H1 (cell line): Measurements from ENCODE around the gene VGLL3. TPM values are rescaled to one million over a fixed set of nuclear protein-coding genes. Genes with fewer than 3 reads are reported as not detected.

Source experiments
- CTCF ChIA-PET: fragments of 300-600 bp; sonication (Branson Sonifier 250); formaldehyde crosslinking; loops from one replicate; lab custom pipeline; 2021; ENCODE audit not compliant: partially characterized antibody; lab: Charles Lee
- POLR2A ChIA-PET: fragments of 300-600 bp; sonication (Branson Sonifier 250); formaldehyde crosslinking; loops from one replicate; lab custom pipeline; 2021; ENCODE audit warnings: inconsistent platforms; ENCODE audit not compliant: partially characterized antibody; lab: Charles Lee
- DNase-seq, 2 experiments: peaks; one replicate each; pipeline versions ENCODE4 v3.0.0 to v3.0.0-alpha.2; 2010 to 2022; ENCODE audit warnings: low spot score in 2 of 2, low read depth in 1 of 2, mixed read lengths in 1 of 2
- FAIRE-seq: peaks from 2 replicates; lab custom pipeline; 2011; peaks lifted over from hg19 to GRCh38; lab: Jason Lieb, UNC
- H2AFZ ChIP-seq: 2 replicates; pipeline ENCODE4 v1.8.1; 2012; ENCODE audit warnings: low read length, inconsistent platforms
- H2AK5ac ChIP-seq: 2 replicates; pipeline ENCODE4 v1.6.1; 2013; ENCODE audit warnings: low read depth, low read length
- H2BK120ac ChIP-seq: replicated peaks from 2 replicates; pipeline ENCODE3; 2013; ENCODE audit warnings: low read depth, low read length, inconsistent platforms
- H2BK12ac ChIP-seq: 2 replicates; pipeline ENCODE4 v1.6.1; 2013; ENCODE audit warnings: low read depth, low read length
- H2BK15ac ChIP-seq: 2 replicates; pipeline ENCODE4 v1.6.1; 2013; ENCODE audit warnings: low read length
- H2BK20ac ChIP-seq: 2 replicates; pipeline ENCODE4 v1.6.1; 2013; ENCODE audit warnings: low read length
- H2BK5ac ChIP-seq: 2 replicates; pipeline ENCODE4 v1.6.1; 2013; ENCODE audit warnings: low read depth, low read length
- H3K14ac ChIP-seq: 2 replicates; pipeline ENCODE4 v1.6.1; 2013; ENCODE audit warnings: inconsistent platforms; ENCODE audit not compliant: insufficient read length
- H3K18ac ChIP-seq: 2 replicates; pipeline ENCODE4 v1.6.1; 2013; ENCODE audit warnings: low read length; ENCODE audit errors: extremely low read depth
- H3K23ac ChIP-seq: 2 replicates; pipeline ENCODE4 v1.6.1; 2013; ENCODE audit warnings: inconsistent platforms; ENCODE audit not compliant: insufficient read length
- H3K23me2 ChIP-seq: 2 replicates; pipeline ENCODE4 v1.6.1; 2013; ENCODE audit warnings: low read depth, low read length
- H3K27ac ChIP-seq: 2 replicates; pipeline ENCODE4 v1.6.1; 2011; ENCODE audit warnings: low read depth, low read length, inconsistent platforms
- H3K27me3 ChIP-seq, 4 experiments: replicated peaks in 1 of 4; 1 replicate in 1 of 4; 2 replicates in 3 of 4; pipeline versions ENCODE4 v1.6.1 to v1.8.1; 2011 to 2013; ENCODE audit warnings: low read length in 3 of 4, mild to moderate bottlenecking in 3 of 4, inconsistent platforms in 2 of 4, mixed read lengths in 2 of 4, moderate library complexity in 1 of 4; ENCODE audit not compliant: control insufficient read depth in 3 of 4, insufficient read depth in 3 of 4; ENCODE audit errors: extremely low read depth in 1 of 4
- H3K36me3 ChIP-seq, 4 experiments: 2 replicates each; pipeline versions ENCODE4 v1.6.1 to v1.8.1; 2011 to 2013; ENCODE audit warnings: mild to moderate bottlenecking in 4 of 4, low read length in 3 of 4, moderate library complexity in 2 of 4, control low read depth in 1 of 4, inconsistent platforms in 1 of 4; ENCODE audit not compliant: insufficient read depth in 4 of 4, control insufficient read depth in 2 of 4
- H3K4ac ChIP-seq: replicated peaks from 2 replicates; pipeline ENCODE3; 2013; ENCODE audit warnings: low read length, low read depth, mixed read lengths, inconsistent platforms; ENCODE audit not compliant: insufficient read length
- H3K4me1 ChIP-seq, 4 experiments: replicated peaks in 1 of 4; 1 replicate in 1 of 4; 2 replicates in 3 of 4; pipeline versions ENCODE4 v1.6.1 to v1.8.1; 2011 to 2013; ENCODE audit warnings: low read length in 3 of 4, inconsistent platforms in 2 of 4, mixed read lengths in 1 of 4; ENCODE audit not compliant: insufficient read depth in 4 of 4, control insufficient read depth in 3 of 4
- H3K4me2 ChIP-seq, 2 experiments: 2 replicates each; pipeline versions ENCODE4 v1.6.1 to v1.8.1; 2011 to 2013; ENCODE audit warnings: low read depth in 2 of 2, low read length in 2 of 2, control low read depth in 1 of 2, inconsistent platforms in 1 of 2, mild to moderate bottlenecking in 1 of 2; ENCODE audit not compliant: insufficient read depth in 1 of 2
- H3K4me3 ChIP-seq, 4 experiments: fragments of 200-600, 300-600 bp in 1 of 4; sonication (generic), shearing (Covaris generic), sonication (Bioruptor Twin) in 1 of 4; 2 replicates each; pipeline versions ENCODE4 v1.5.1 to v1.8.1; 2011 to 2016; ENCODE audit warnings: low read length in 4 of 4, low read depth in 3 of 4, control low read depth in 2 of 4, inconsistent platforms in 2 of 4, mild to moderate bottlenecking in 2 of 4, mixed read lengths in 1 of 4, moderate library complexity in 1 of 4; ENCODE audit not compliant: insufficient read depth in 2 of 4; ENCODE audit errors: extremely low read depth in 1 of 4
- H3K56ac ChIP-seq: replicated peaks from 2 replicates; pipeline ENCODE3; 2013; ENCODE audit warnings: low read depth, mild to moderate bottlenecking, mixed read lengths, low read length, inconsistent platforms; ENCODE audit not compliant: insufficient read length
- H3K79me1 ChIP-seq: 2 replicates; pipeline ENCODE4 v1.6.1; 2013; ENCODE audit warnings: low read depth, low read length, control low read depth
- H3K79me2 ChIP-seq, 2 experiments: 2 replicates each; pipeline versions ENCODE4 v1.6.1 to v1.8.1; 2012 to 2013; ENCODE audit warnings: low read length in 2 of 2, mild to moderate bottlenecking in 2 of 2, inconsistent platforms in 1 of 2; ENCODE audit not compliant: insufficient read depth in 2 of 2, control insufficient read depth in 1 of 2
- H3K9ac ChIP-seq, 4 experiments: replicated peaks in 1 of 4; 1 replicate in 1 of 4; 2 replicates in 3 of 4; pipeline versions ENCODE4 v1.6.1 to v1.8.1; 2011 to 2013; ENCODE audit warnings: low read depth in 3 of 4, low read length in 3 of 4, control low read depth in 2 of 4, mild to moderate bottlenecking in 2 of 4, moderate library complexity in 2 of 4, inconsistent platforms in 1 of 4; ENCODE audit errors: extremely low read depth in 1 of 4
- H3K9me3 ChIP-seq, 2 experiments: 2 replicates each; pipeline versions ENCODE4 v1.6.1 to v1.8.1; 2012 to 2013; ENCODE audit warnings: mild to moderate bottlenecking in 2 of 2, moderate library complexity in 2 of 2, control low read depth in 1 of 2, inconsistent platforms in 1 of 2, low read depth in 1 of 2, low read length in 1 of 2, mixed read lengths in 1 of 2; ENCODE audit not compliant: insufficient read depth in 2 of 2
- H4K20me1 ChIP-seq, 2 experiments: replicated peaks in 1 of 2; 2 replicates each; pipeline versions ENCODE3 to v1.8.1; 2011 to 2013; ENCODE audit warnings: inconsistent platforms in 2 of 2, low read length in 2 of 2, mild to moderate bottlenecking in 1 of 2; ENCODE audit not compliant: insufficient read depth in 2 of 2, control insufficient read depth in 1 of 2
- H4K5ac ChIP-seq: 2 replicates; pipeline ENCODE4 v1.6.1; 2013; ENCODE audit warnings: low read length, low read depth, mixed read lengths, inconsistent platforms; ENCODE audit not compliant: insufficient read length
- H4K8ac ChIP-seq: 2 replicates; pipeline ENCODE4 v1.8.0; 2013; ENCODE audit warnings: mild to moderate bottlenecking, moderate library complexity, low read length, inconsistent platforms; ENCODE audit not compliant: insufficient read depth; ENCODE audit errors: extremely low read depth
- H4K91ac ChIP-seq: replicated peaks from 2 replicates; pipeline ENCODE3; 2013; ENCODE audit warnings: low read length, mixed read lengths, inconsistent platforms; ENCODE audit not compliant: insufficient read length
- CEBPB ChIP-seq: IDR thresholded peaks from 2 replicates; pipeline ENCODE4 v1.6.1; 2012; ENCODE audit warnings: low read depth, low read length
- JUN ChIP-seq: IDR thresholded peaks from 2 replicates; pipeline ENCODE4 v1.6.1; 2011; ENCODE audit warnings: low read depth, mild to moderate bottlenecking, improper control_type of control experiment, low read length
- JUND ChIP-seq: IDR thresholded peaks from 2 replicates; pipeline ENCODE4 v1.6.1; 2011; ENCODE audit warnings: mild to moderate bottlenecking, improper control_type of control experiment, low read length
- POU5F1 ChIP-seq: IDR thresholded peaks from 2 replicates; pipeline ENCODE4 v1.6.1; 2011; ENCODE audit warnings: low read depth, mild to moderate bottlenecking, low read length, moderate library complexity
- RXRA ChIP-seq: IDR thresholded peaks from 2 replicates; pipeline ENCODE4 v1.6.1; 2011; ENCODE audit warnings: low read depth, mild to moderate bottlenecking, low read length, moderate library complexity; ENCODE audit not compliant: insufficient read depth
- ZNF274 ChIP-seq: IDR thresholded peaks from 2 replicates; pipeline ENCODE4 v1.7.0; 2012; ENCODE audit warnings: low read length, borderline replicate concordance; ENCODE audit errors: extremely low read depth
- WGBS, 2 experiments: shearing (Covaris generic) in 1 of 2; methylation state at CpG; one replicate each; pipeline versions ENCODE4 v1.1.6 to v1.1.7; 2013 to 2015; ENCODE audit warnings: low lambda C conversion rate in 2 of 2, mixed read lengths in 2 of 2, inconsistent platforms in 1 of 2, low coverage in 1 of 2, missing lambda C conversion rate in 1 of 2; ENCODE audit not compliant: insufficient replicate concordance in 2 of 2, insufficient coverage in 1 of 2, insufficient read length in 1 of 2; ENCODE audit errors: extremely low coverage in 1 of 2, missing lambda C conversion rate in 1 of 2; 5-methylcytosine and 5-hydroxymethylcytosine counted together
- polyA plus RNA-seq, 7 experiments: library from polyadenylated mRNA; depleted of rRNA in 3 of 7; stranded (reverse) in 5 of 7; unstranded in 2 of 7; fragments of >200 nt in 5 of 7; fragments of 200-250 nt in 2 of 7; gene quantifications; 1 replicate in 5 of 7; 2 replicates in 1 of 7; 4 replicates in 1 of 7; pipeline versions ENCODE4 v1.2.1 to v1.2.3, GENCODE V29; 2011 to 2013; ENCODE audit warnings: missing spikeins in 2 of 7, mixed read lengths in 2 of 7
- total RNA-seq: library from RNA; stranded (reverse); fragmentation: NEBNext Ultra II Directional; extraction: Animal tissue kit (Norgen Biotek cat#: 25700); gene quantifications from 2 replicates; pipeline ENCODE4 v1.2.1, GENCODE V29; 2021

VGLL3 gene
- total and polyA plus RNA-seq, 2 of the 8 experiments (the other 6 are each of a cell fraction or from before 2014, with no cell fraction given), result 13.4 to 24.2 TPM

DNA sequence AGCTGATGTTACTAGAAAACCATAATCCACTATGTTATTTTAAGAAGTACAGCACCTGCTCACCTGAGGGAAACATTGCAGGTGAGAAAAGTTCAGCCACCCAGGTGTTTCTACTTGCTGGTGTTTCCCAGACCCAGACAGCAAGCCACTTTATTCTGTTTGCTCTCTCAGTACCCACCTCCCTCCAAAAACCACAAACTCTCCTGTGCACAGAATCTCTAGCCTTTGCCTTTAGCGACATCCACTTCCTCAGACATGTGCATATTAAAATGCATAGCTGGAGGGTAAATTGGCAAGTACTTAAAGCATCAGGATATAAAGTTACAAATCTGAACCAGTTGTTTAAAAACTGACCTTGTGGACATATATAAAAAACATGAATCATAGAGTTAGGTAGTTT is 36.7 kb downstream of the VGLL3 start:
- no peak for FAIRE-seq
- H4K8ac ChIP-seq, result no peak overlapping the region
- H3K14ac ChIP-seq, result no peak overlapping the region
- no peak overlapping the region for H3K4me2 ChIP-seq
- no peak overlapping the region for H2BK20ac ChIP-seq
- H3K27ac ChIP-seq, result no peak overlapping the region
- no peak overlapping the region for H2BK120ac ChIP-seq
- H3K23ac ChIP-seq, result no peak overlapping the region
- H3K9me3 ChIP-seq, result no peaks in the 10 kb centered on the region
- H3K79me1 ChIP-seq, result no peaks in the 10 kb centered on the region
- no peaks in the 10 kb centered on the region for H3K36me3 ChIP-seq
- H3K4me3 ChIP-seq, result no peak overlapping the region
- WGBS, 2 experiments, result 75% methylated on average over 1 of the region's 1 CpG; no CpG with 5 or more reads in 1 of the 2 experiments
- no peak overlapping the region for H3K4ac ChIP-seq
- no peak for DNase-seq
- no peak for TF ChIP-seq JUND
- no peak for TF ChIP-seq CEBPB
- TF ChIP-seq JUN, result no peak
- TF ChIP-seq ZNF274, result no peak
- no peak for TF ChIP-seq RXRA
- no peak for TF ChIP-seq POU5F1
- TF ChIP-seq, all 59 proteins: peak for 0
- CTCF ChIA-PET, result interaction anchor here (1.0 to 1.6 kb wide), 2 partner anchors 20 to 32 kb away, joined by 3 to 4 read pairs; no protein-coding TSS in a partner anchor
- Histone ChIP-seq H4K20me1 (no peaks in the 10 kb centered on the region), H2BK5ac (no peak overlapping the region), H2AK5ac (no peak overlapping the region), H4K5ac (no peak overlapping the region), H3K18ac (no peak overlapping the region), H3K27me3 (no peaks in the 10 kb centered on the region), H4K91ac (no peak overlapping the region), H3K56ac (no peak overlapping the region), H3K9ac (no peak overlapping the region), H3K79me2 (no peaks in the 10 kb centered on the region), H3K4me1 (peaks cover 0 to 3% (median under 1%) of the 10 kb centered on the region in 4 experiments; a peak in 2 of 7 replicates), H2AFZ (no peak overlapping the region), H2BK12ac (no peak overlapping the region), H3K23me2 (no peaks in the 10 kb centered on the region), H2BK15ac (no peak overlapping the region)
- POLR2A ChIA-PET, result no interaction called here
